ENCODE measurements around the gene GRHL3. TPM values are rescaled to one million over a fixed set of nuclear protein-coding genes. Genes with fewer than 3 reads are reported as not detected.

The GRHL3 gene
- total RNA-seq, 1 experiment from 2014 or later: 2.5 TPM

GRCh38 chr1:24327891-24328290 is 8.7 kb downstream of the GRHL3 start:
- CTCF ChIA-PET: interaction anchor here (1.1 to 2.3 kb wide), 3 partner anchors 41 to 126 kb away, joined by 3 to 9 read pairs (median 3); no protein-coding TSS in a partner anchor

More at GRCh38 chr1:24327891-24328290, 8.7 kb downstream of the GRHL3 start:
- TF ChIP-seq, protein P1, sequence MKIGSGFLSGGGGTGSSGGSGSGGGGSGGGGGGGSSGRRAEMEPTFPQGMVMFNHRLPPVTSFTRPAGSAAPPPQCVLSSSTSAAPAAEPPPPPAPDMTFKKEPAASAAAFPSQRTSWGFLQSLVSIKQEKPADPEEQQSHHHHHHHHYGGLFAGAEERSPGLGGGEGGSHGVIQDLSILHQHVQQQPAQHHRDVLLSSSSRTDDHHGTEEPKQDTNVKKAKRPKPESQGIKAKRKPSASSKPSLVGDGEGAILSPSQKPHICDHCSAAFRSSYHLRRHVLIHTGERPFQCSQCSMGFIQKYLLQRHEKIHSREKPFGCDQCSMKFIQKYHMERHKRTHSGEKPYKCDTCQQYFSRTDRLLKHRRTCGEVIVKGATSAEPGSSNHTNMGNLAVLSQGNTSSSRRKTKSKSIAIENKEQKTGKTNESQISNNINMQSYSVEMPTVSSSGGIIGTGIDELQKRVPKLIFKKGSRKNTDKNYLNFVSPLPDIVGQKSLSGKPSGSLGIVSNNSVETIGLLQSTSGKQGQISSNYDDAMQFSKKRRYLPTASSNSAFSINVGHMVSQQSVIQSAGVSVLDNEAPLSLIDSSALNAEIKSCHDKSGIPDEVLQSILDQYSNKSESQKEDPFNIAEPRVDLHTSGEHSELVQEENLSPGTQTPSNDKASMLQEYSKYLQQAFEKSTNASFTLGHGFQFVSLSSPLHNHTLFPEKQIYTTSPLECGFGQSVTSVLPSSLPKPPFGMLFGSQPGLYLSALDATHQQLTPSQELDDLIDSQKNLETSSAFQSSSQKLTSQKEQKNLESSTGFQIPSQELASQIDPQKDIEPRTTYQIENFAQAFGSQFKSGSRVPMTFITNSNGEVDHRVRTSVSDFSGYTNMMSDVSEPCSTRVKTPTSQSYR (CRISPR knock-in tag; IDR thresholded peaks at IDR 0.05): no peak
- TF ChIP-seq MXD4 (CRISPR knock-in tag; IDR thresholded peaks at IDR 0.05; ENCODE audit: borderline replicate concordance) (no peak), ZMAT4 (CRISPR knock-in tag; IDR thresholded peaks at IDR 0.05) (no peak), CBFB (CRISPR knock-in tag; IDR thresholded peaks at IDR 0.05; ENCODE audit: low read depth) (no peak), ATF6 (CRISPR knock-in tag; IDR thresholded peaks at IDR 0.05) (no peak), OVOL2 (CRISPR knock-in tag; IDR thresholded peaks at IDR 0.05; ENCODE audit: borderline replicate concordance) (no peak), JAZF1 (CRISPR knock-in tag; IDR thresholded peaks at IDR 0.05) (no peak), ZBTB21 (CRISPR knock-in tag; IDR thresholded peaks at IDR 0.05; ENCODE audit: borderline replicate concordance) (no peak), ZNF263 (CRISPR knock-in tag; IDR thresholded peaks at IDR 0.05; ENCODE audit: low read depth) (no peak), IRF2 (CRISPR knock-in tag; IDR thresholded peaks at IDR 0.05; ENCODE audit: borderline replicate concordance, low read depth) (no peak), CREB1 (CRISPR knock-in tag; IDR thresholded peaks at IDR 0.05) (no peak), CTCF (IDR thresholded peaks at IDR 0.05) (no peak), ZNF396 (CRISPR knock-in tag; IDR thresholded peaks at IDR 0.05; ENCODE audit: borderline replicate concordance) (no peak), GABPB1 (CRISPR knock-in tag; IDR thresholded peaks at IDR 0.05) (no peak), ZSCAN18 (CRISPR knock-in tag; IDR thresholded peaks at IDR 0.05) (no peak), JUN (CRISPR knock-in tag; IDR thresholded peaks at IDR 0.05) (no peak), ZNF121 (CRISPR knock-in tag; IDR thresholded peaks at IDR 0.05) (no peak)
- TF ChIP-seq, protein P2, sequence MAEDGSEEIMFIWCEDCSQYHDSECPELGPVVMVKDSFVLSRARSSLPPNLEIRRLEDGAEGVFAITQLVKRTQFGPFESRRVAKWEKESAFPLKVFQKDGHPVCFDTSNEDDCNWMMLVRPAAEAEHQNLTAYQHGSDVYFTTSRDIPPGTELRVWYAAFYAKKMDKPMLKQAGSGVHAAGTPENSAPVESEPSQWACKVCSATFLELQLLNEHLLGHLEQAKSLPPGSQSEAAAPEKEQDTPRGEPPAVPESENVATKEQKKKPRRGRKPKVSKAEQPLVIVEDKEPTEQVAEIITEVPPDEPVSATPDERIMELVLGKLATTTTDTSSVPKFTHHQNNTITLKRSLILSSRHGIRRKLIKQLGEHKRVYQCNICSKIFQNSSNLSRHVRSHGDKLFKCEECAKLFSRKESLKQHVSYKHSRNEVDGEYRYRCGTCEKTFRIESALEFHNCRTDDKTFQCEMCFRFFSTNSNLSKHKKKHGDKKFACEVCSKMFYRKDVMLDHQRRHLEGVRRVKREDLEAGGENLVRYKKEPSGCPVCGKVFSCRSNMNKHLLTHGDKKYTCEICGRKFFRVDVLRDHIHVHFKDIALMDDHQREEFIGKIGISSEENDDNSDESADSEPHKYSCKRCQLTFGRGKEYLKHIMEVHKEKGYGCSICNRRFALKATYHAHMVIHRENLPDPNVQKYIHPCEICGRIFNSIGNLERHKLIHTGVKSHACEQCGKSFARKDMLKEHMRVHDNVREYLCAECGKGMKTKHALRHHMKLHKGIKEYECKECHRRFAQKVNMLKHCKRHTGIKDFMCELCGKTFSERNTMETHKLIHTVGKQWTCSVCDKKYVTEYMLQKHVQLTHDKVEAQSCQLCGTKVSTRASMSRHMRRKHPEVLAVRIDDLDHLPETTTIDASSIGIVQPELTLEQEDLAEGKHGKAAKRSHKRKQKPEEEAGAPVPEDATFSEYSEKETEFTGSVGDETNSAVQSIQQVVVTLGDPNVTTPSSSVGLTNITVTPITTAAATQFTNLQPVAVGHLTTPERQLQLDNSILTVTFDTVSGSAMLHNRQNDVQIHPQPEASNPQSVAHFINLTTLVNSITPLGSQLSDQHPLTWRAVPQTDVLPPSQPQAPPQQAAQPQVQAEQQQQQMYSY (CRISPR knock-in tag; IDR thresholded peaks at IDR 0.05): no peak
- POLR2A ChIA-PET: interaction anchor here (1.6 kb wide), 1 partner anchor 9 kb away, joined by 4 read pairs; the partner anchor contains the start of gene GRHL3
- no peak overlapping the region for H3K4me3 Mint-ChIP-seq
- H3K27ac Mint-ChIP-seq: no peak overlapping the region
- H3K36me3 Mint-ChIP-seq: no peaks in the 10 kb centered on the region
- H3K4me1 Mint-ChIP-seq: peaks cover 20% of the 10 kb centered on the region
- H3K9me3 Mint-ChIP-seq: no peaks in the 10 kb centered on the region
- DNase-seq (ENCODE audit: low spot score) (no peak), ATAC-seq (no peak)
- peaks cover 11% of the 10 kb centered on the region for H3K27me3 Mint-ChIP-seq (ENCODE audit: low read depth)
